ENCODE data around the gene RFNG. TPM values are rescaled to one million over a fixed set of nuclear protein-coding genes. Genes with fewer than 3 reads are reported as not detected.

RFNG gene
- total and polyA plus RNA-seq, 9 donors, result 20.9 to 61.3 (median 44.7) TPM

- Histone ChIP-seq H3K27ac (no peak overlapping the region), H3K27me3 (no peaks in the 10 kb centered on the region), H3K4me1 (ENCODE audit: insufficient read depth) (peaks cover 3% of the 10 kb centered on the region), H3K4me3 (no peak overlapping the region), H3K36me3 (no peaks in the 10 kb centered on the region), H3K9me3 (no peaks in the 10 kb centered on the region)
- intact Hi-C loops (cut with DNase I), result no loop called here
- TF ChIP-seq CTCF (IDR thresholded peaks at IDR 0.05) (no peak), EP300 (IDR thresholded peaks at IDR 0.05) (no peak), POLR2A (IDR thresholded peaks at IDR 0.05) (no peak)
- DNase-seq, result no peak
Measured at GRCh38 chr17:82070611-82071010, 19.0 kb upstream of the RFNG start.

- H3K36me3 ChIP-seq, result no peaks in the 10 kb centered on the region
- H3K9me3 ChIP-seq, result no peaks in the 10 kb centered on the region
- peak within 1 kb of the TSS; percentile 95 for H3K4me3 ChIP-seq
- no peaks in the 10 kb centered on the region for H3K27me3 ChIP-seq
- DNase-seq, result peak; percentile 55 to 84 (median 77)
- H3K4me1 ChIP-seq (ENCODE audit: insufficient read depth), result peaks cover 6% of the 10 kb centered on the region
- 11 to 19% (median 16%) methylated on average over 52 to 88 of the region's 88 CpGs for WGBS, 3 donors
- no peak for TF ChIP-seq EP300 (IDR thresholded peaks at IDR 0.05)
- TF ChIP-seq CTCF (IDR thresholded peaks at IDR 0.05), result no peak
- TF ChIP-seq POLR2A (IDR thresholded peaks at IDR 0.05), result no peak
- intact Hi-C loops (cut with DNase I), result no loop called here
- H3K27ac ChIP-seq, result peak within 1 kb of the TSS; percentile 74 to 81
Measured at GRCh38 chr17:82065638-82066303, 14.2 kb upstream of the RFNG start, which contains the start of gene DUS1L. DUS1L (minus strand) TSS chr17:82065804; CDS start chr17:82065059, 745 bp downstream.

GRCh38 chr17:82065193-82065637, 13.6 kb upstream of the RFNG start:
- DNase-seq, result no peak
- Histone ChIP-seq H3K27me3 (no peaks in the 10 kb centered on the region), H3K36me3 (no peaks in the 10 kb centered on the region), H3K9me3 (no peaks in the 10 kb centered on the region), H3K27ac (peak overlapping the region; percentile 19 to 64), H3K4me1 (ENCODE audit: insufficient read depth) (peaks cover 6% of the 10 kb centered on the region), H3K4me3 (peak overlapping the region; percentile 95)
- intact Hi-C loops (cut with DNase I), result no loop called here
- no peak for TF ChIP-seq POLR2A (IDR thresholded peaks at IDR 0.05)
- TF ChIP-seq EP300 (IDR thresholded peaks at IDR 0.05), result no peak
- TF ChIP-seq CTCF (IDR thresholded peaks at IDR 0.05), result no peak
- WGBS, 3 donors, result 0 to 1% (median 1%) methylated on average over 31 to 47 of the region's 47 CpGs

- no peaks in the 10 kb centered on the region for H3K9me3 ChIP-seq
- H3K4me3 ChIP-seq, result peak overlapping the region; percentile 95
- no peaks in the 10 kb centered on the region for H3K36me3 ChIP-seq
- H3K27ac ChIP-seq, result peak overlapping the region in 1 of 2 donors; percentile 64
- 25 to 59% (median 27%) methylated on average over 16 to 36 of the region's 36 CpGs for WGBS, 3 donors
- H3K4me1 ChIP-seq (ENCODE audit: insufficient read depth), result peaks cover 6% of the 10 kb centered on the region
- TF ChIP-seq EP300 (IDR thresholded peaks at IDR 0.05) (no peak), CTCF (IDR thresholded peaks at IDR 0.05) (no peak), POLR2A (IDR thresholded peaks at IDR 0.05) (no peak)
- no peak for DNase-seq
- H3K27me3 ChIP-seq, result no peaks in the 10 kb centered on the region
- intact Hi-C loops (cut with DNase I), result no loop called here
Measured at GRCh38 chr17:82064433-82065192, 13.0 kb upstream of the RFNG start.
